Body of pancreas (tissue), 4 donors: ENCODE data around the gene DAPK1.

ENCODE experiments used
- POLR2A ChIP-seq, 3 donors: fragments of 450-650 bp; IDR thresholded peaks; one replicate each; pipeline ENCODE4 v1.6.1; 2016; ENCODE audit warnings: antibody characterized with exemption in 3 of 3, mild to moderate bottlenecking in 2 of 3
- TF ChIP-seq, protein P1 (sequence below), 7 experiments: fragments of 450-650 bp in 4 of 7; fragments of 200-600 bp in 3 of 7; sonication (generic) in 3 of 7; IDR thresholded peaks; one replicate each; pipeline ENCODE4 v1.5.1; 2016 to 2019; ENCODE audit warnings: antibody characterized with exemption in 7 of 7

DNA sequence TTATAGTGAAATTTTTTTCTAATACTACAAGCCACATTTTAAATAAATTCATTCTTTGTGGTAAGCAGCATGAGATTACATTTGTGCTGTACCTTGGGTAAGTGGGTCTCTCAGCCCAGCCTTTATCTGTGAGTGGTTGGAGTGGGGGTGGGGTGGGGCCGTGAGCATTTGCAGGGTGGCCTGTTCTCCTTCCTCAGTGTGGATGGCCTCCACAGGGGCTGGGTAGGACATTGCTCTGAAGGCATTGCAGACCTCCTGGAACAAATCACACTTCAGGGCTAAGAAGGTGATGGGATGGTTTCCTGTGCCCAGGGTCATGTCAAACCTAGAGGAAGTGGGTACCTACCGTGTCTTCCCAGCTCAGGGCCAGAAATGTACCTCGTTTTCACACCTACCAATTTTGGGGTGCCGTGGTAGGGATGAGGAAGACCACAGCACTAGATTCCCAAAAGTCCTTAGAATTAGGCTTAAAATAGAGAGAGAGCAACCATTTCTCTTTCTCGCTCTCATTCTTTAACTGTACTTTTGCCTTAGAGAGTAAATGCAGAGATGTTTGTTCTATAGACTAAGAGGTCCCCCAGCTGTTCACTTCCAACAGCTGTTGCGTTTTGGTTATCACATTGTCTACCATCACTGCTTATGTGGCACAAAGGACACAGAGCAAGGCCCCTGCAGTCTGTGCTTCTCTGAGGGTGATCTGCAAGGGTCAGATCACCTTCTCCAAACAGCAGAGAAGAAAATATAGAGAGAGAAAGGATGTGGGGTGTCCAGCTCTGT is 144.9 kb downstream of the DAPK1 start:
- TF ChIP-seq, protein P1, sequence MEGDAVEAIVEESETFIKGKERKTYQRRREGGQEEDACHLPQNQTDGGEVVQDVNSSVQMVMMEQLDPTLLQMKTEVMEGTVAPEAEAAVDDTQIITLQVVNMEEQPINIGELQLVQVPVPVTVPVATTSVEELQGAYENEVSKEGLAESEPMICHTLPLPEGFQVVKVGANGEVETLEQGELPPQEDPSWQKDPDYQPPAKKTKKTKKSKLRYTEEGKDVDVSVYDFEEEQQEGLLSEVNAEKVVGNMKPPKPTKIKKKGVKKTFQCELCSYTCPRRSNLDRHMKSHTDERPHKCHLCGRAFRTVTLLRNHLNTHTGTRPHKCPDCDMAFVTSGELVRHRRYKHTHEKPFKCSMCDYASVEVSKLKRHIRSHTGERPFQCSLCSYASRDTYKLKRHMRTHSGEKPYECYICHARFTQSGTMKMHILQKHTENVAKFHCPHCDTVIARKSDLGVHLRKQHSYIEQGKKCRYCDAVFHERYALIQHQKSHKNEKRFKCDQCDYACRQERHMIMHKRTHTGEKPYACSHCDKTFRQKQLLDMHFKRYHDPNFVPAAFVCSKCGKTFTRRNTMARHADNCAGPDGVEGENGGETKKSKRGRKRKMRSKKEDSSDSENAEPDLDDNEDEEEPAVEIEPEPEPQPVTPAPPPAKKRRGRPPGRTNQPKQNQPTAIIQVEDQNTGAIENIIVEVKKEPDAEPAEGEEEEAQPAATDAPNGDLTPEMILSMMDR (IDR thresholded peaks at IDR 0.05), result no peak
- no peak for TF ChIP-seq POLR2A (IDR thresholded peaks at IDR 0.05)
